ENCODE data around the gene DDIT4. TPM values are rescaled to one million over a fixed set of nuclear protein-coding genes. Genes with fewer than 3 reads are reported as not detected.

DDIT4 gene
- total and polyA plus RNA-seq, 9 of the 15 experiments (the other 6 are each of a cell fraction or from before 2014, with no cell fraction given): 8.2 to 675 (median 159) TPM

DNA sequence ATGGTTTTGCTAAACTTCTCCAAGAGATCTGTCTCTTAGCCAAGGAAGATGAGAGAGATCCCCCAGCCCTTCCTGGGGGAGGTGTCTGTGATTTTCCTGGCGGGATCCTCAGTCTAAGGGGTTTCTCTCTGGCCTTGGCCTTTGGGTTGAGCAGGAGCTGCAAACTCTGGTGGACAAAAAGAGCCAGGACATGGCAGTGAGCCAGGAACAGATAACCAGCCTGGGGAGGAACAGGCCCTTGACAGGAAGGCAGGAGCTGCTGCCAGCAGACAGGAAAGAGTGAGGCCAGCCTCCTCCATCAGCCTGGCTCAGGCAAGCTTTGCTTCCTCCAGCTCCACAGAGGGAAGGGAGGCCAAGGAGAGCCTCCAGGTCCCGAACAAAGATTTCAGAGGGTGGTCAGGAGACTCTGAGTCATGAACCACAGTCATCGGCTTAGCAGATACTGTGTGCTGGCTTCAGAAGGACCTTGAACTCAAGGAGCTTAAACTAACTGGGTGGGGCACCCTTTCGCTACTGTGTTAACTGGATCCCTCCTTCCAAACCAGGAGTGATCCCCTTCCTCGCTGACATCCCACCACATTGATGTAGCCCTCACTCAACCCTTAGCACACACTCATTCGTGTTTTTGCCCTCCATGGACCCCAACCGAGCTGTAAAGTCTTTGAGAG is 34.7 kb downstream of the DDIT4 start (continued):
- TF ChIP-seq MCM7 (IDR thresholded peaks at IDR 0.05): no peak
- TF ChIP-seq ZNF778 (CRISPR knock-in tag; IDR thresholded peaks at IDR 0.05): no peak
- peak in 1 of 2 experiments; percentile 87; a peak in 2 of 4 replicates for TF ChIP-seq HDAC1 (IDR thresholded peaks at IDR 0.05)
- TF ChIP-seq, protein P1, sequence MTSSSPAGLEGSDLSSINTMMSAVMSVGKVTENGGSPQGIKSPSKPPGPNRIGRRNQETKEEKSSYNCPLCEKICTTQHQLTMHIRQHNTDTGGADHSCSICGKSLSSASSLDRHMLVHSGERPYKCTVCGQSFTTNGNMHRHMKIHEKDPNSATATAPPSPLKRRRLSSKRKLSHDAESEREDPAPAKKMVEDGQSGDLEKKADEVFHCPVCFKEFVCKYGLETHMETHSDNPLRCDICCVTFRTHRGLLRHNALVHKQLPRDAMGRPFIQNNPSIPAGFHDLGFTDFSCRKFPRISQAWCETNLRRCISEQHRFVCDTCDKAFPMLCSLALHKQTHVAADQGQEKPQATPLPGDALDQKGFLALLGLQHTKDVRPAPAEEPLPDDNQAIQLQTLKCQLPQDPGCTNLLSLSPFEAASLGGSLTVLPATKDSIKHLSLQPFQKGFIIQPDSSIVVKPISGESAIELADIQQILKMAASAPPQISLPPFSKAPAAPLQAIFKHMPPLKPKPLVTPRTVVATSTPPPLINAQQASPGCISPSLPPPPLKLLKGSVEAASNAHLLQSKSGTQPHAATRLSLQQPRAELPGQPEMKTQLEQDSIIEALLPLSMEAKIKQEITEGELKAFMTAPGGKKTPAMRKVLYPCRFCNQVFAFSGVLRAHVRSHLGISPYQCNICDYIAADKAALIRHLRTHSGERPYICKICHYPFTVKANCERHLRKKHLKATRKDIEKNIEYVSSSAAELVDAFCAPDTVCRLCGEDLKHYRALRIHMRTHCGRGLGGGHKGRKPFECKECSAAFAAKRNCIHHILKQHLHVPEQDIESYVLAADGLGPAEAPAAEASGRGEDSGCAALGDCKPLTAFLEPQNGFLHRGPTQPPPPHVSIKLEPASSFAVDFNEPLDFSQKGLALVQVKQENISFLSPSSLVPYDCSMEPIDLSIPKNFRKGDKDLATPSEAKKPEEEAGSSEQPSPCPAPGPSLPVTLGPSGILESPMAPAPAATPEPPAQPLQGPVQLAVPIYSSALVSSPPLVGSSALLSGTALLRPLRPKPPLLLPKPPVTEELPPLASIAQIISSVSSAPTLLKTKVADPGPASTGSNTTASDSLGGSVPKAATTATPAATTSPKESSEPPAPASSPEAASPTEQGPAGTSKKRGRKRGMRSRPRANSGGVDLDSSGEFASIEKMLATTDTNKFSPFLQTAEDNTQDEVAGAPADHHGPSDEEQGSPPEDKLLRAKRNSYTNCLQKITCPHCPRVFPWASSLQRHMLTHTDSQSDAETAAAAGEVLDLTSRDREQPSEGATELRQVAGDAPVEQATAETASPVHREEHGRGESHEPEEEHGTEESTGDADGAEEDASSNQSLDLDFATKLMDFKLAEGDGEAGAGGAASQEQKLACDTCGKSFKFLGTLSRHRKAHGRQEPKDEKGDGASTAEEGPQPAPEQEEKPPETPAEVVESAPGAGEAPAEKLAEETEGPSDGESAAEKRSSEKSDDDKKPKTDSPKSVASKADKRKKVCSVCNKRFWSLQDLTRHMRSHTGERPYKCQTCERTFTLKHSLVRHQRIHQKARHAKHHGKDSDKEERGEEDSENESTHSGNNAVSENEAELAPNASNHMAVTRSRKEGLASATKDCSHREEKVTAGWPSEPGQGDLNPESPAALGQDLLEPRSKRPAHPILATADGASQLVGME (CRISPR knock-in tag; IDR thresholded peaks at IDR 0.05): no peak
- peak; percentile 84 for TF ChIP-seq XRCC5 (IDR thresholded peaks at IDR 0.05; ENCODE audit: low read depth, low read length)
- TF ChIP-seq, protein P2, sequence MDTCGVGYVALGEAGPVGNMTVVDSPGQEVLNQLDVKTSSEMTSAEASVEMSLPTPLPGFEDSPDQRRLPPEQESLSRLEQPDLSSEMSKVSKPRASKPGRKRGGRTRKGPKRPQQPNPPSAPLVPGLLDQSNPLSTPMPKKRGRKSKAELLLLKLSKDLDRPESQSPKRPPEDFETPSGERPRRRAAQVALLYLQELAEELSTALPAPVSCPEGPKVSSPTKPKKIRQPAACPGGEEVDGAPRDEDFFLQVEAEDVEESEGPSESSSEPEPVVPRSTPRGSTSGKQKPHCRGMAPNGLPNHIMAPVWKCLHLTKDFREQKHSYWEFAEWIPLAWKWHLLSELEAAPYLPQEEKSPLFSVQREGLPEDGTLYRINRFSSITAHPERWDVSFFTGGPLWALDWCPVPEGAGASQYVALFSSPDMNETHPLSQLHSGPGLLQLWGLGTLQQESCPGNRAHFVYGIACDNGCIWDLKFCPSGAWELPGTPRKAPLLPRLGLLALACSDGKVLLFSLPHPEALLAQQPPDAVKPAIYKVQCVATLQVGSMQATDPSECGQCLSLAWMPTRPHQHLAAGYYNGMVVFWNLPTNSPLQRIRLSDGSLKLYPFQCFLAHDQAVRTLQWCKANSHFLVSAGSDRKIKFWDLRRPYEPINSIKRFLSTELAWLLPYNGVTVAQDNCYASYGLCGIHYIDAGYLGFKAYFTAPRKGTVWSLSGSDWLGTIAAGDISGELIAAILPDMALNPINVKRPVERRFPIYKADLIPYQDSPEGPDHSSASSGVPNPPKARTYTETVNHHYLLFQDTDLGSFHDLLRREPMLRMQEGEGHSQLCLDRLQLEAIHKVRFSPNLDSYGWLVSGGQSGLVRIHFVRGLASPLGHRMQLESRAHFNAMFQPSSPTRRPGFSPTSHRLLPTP (IDR thresholded peaks at IDR 0.05; ENCODE audit: borderline replicate concordance, extremely low read depth, insufficient read length): no peak
- TF ChIP-seq SETDB1 (IDR thresholded peaks at IDR 0.05; ENCODE audit: low read length): no peak
- peak; percentile 73; the same call in 1 of the 2 replicates for TF ChIP-seq ZNF41 (CRISPR knock-in tag; conservative IDR thresholded peaks at IDR 0.05)
- no peak for TF ChIP-seq FUS (optimal IDR thresholded peaks at IDR 0.05; ENCODE audit: low read depth, low read length)
- TF ChIP-seq FOXK2 (conservative IDR thresholded peaks at IDR 0.05 in 1 of 2, IDR thresholded peaks at IDR 0.05 in 1 of 2; ENCODE audit: low read depth in 2 of 2): peak; percentile 31 to 33; a peak in 2 of 4 replicates
- peak; percentile 60; the same call in 1 of the 2 replicates for TF ChIP-seq TCF7 (IDR thresholded peaks at IDR 0.05; ENCODE audit: borderline replicate concordance)
- TF ChIP-seq IFI16 (CRISPR knock-in tag; IDR thresholded peaks at IDR 0.05): no peak
- TF ChIP-seq FOSL1 (tag; conservative IDR thresholded peaks at IDR 0.05): peak; percentile 99
- peak; percentile 95 for TF ChIP-seq DPF2 (IDR thresholded peaks at IDR 0.05)
- TF ChIP-seq, protein P3, sequence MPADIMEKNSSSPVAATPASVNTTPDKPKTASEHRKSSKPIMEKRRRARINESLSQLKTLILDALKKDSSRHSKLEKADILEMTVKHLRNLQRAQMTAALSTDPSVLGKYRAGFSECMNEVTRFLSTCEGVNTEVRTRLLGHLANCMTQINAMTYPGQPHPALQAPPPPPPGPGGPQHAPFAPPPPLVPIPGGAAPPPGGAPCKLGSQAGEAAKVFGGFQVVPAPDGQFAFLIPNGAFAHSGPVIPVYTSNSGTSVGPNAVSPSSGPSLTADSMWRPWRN (IDR thresholded peaks at IDR 0.05; ENCODE audit: low read depth): no peak
- no peak for TF ChIP-seq ZNF23 (CRISPR knock-in tag; IDR thresholded peaks at IDR 0.05)
- TF ChIP-seq, protein P4, sequence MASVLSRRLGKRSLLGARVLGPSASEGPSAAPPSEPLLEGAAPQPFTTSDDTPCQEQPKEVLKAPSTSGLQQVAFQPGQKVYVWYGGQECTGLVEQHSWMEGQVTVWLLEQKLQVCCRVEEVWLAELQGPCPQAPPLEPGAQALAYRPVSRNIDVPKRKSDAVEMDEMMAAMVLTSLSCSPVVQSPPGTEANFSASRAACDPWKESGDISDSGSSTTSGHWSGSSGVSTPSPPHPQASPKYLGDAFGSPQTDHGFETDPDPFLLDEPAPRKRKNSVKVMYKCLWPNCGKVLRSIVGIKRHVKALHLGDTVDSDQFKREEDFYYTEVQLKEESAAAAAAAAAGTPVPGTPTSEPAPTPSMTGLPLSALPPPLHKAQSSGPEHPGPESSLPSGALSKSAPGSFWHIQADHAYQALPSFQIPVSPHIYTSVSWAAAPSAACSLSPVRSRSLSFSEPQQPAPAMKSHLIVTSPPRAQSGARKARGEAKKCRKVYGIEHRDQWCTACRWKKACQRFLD (CRISPR knock-in tag; IDR thresholded peaks at IDR 0.05): peak; percentile 95; the same call in 1 of the 2 replicates
